Endothelial cell of umbilical vein (primary cell): ENCODE measurements around the gene LMAN2L. TPM values are rescaled to one million over a fixed set of nuclear protein-coding genes. Genes with fewer than 3 reads are reported as not detected.

Source experiments
- BruUV-seq: library from RNA; stranded (reverse); fragments of 400-500 nt; replicated peaks from 2 replicates; lab custom pipeline; 2021; lab: Mats Ljungman, UMichigan
- CTCF ChIA-PET: fragments of 300-600, 350-600 bp; sonication (Branson Sonifier 250); formaldehyde crosslinking; loops from one replicate; lab custom pipeline; 2021; ENCODE audit warnings: antibody characterized with exemption, inconsistent platforms; lab: Charles Lee
- POLR2A ChIA-PET: fragments of 300-600, 350-600 bp; sonication (Branson Sonifier 250); formaldehyde crosslinking; loops from one replicate; lab custom pipeline; 2021; ENCODE audit warnings: antibody characterized with exemption, inconsistent platforms; lab: Charles Lee
- DNase-seq: peaks from one replicate; pipeline ENCODE4 v3.0.0-alpha.2; 2011; ENCODE audit warnings: low read depth, low spot score
- FAIRE-seq: peaks from 2 replicates; lab custom pipeline; 2011; peaks lifted over from hg19 to GRCh38; lab: Jason Lieb, UNC
- H2AFZ ChIP-seq: 2 replicates; pipeline ENCODE4 v1.6.0; 2012; ENCODE audit warnings: low read depth, low read length, control low read depth, inconsistent platforms
- H3K27ac ChIP-seq: 2 replicates; pipeline ENCODE4 v1.5.1; 2011; ENCODE audit warnings: low read depth, mild to moderate bottlenecking, control low read depth, low read length, moderate library complexity; ENCODE audit not compliant: insufficient read depth
- H3K27me3 ChIP-seq, 2 experiments: 2 replicates each; pipeline versions ENCODE4 v1.6.0 to v1.6.1; 2011; ENCODE audit warnings: low read length in 2 of 2, mixed read lengths in 1 of 2; ENCODE audit not compliant: control insufficient read depth in 2 of 2, insufficient read depth in 2 of 2
- H3K36me3 ChIP-seq, 2 experiments: 2 replicates in 1 of 2; 3 replicates in 1 of 2; pipeline ENCODE4 v1.5.1; 2011; ENCODE audit warnings: low read length in 2 of 2, mild to moderate bottlenecking in 1 of 2, moderate library complexity in 1 of 2; ENCODE audit not compliant: control insufficient read depth in 2 of 2, insufficient read depth in 2 of 2; ENCODE audit errors: extremely low read depth in 1 of 2
- H3K4me1 ChIP-seq: 3 replicates; pipeline ENCODE4 v1.5.1; 2011; ENCODE audit warnings: mild to moderate bottlenecking, low read length; ENCODE audit not compliant: control insufficient read depth, insufficient read depth; ENCODE audit errors: extremely low read depth
- H3K4me2 ChIP-seq: 2 replicates; pipeline ENCODE4 v1.6.1; 2011; ENCODE audit warnings: low read length, control low read depth, mixed read lengths; ENCODE audit not compliant: insufficient read depth
- H3K4me3 ChIP-seq, 3 experiments: fragments of 200-600 bp in 1 of 3; sonication (generic), shearing (Covaris generic) in 1 of 3; replicated peaks in 1 of 3; 2 replicates each; pipeline ENCODE4 v1.5.1; 2011 to 2016; ENCODE audit warnings: control low read depth in 3 of 3, low read length in 3 of 3, mild to moderate bottlenecking in 2 of 3, inconsistent platforms in 1 of 3, low read depth in 1 of 3, moderate library complexity in 1 of 3; ENCODE audit not compliant: insufficient read depth in 1 of 3
- H3K79me2 ChIP-seq: 2 replicates; pipeline ENCODE4 v1.6.0; 2012; ENCODE audit warnings: low read length, inconsistent platforms; ENCODE audit not compliant: control insufficient read depth, insufficient read depth
- H3K9ac ChIP-seq: replicated peaks from 2 replicates; pipeline ENCODE3; 2011; ENCODE audit warnings: low read length, control low read depth; ENCODE audit not compliant: insufficient read depth; ENCODE audit errors: extremely low read depth
- H3K9me1 ChIP-seq: replicated peaks from 3 replicates; pipeline ENCODE4 v1.6.0; 2011; ENCODE audit warnings: mild to moderate bottlenecking, low read length; ENCODE audit not compliant: control insufficient read depth, insufficient read depth; ENCODE audit errors: extremely low read depth
- H3K9me3 ChIP-seq: replicated peaks from 2 replicates; pipeline ENCODE4 v1.5.1; 2012; ENCODE audit warnings: low read length, inconsistent platforms; ENCODE audit not compliant: control insufficient read depth, insufficient read depth
- H4K20me1 ChIP-seq: replicated peaks from 2 replicates; pipeline ENCODE3; 2011; ENCODE audit warnings: mild to moderate bottlenecking, low read length; ENCODE audit not compliant: control insufficient read depth, insufficient read depth; ENCODE audit errors: extremely low read depth
- EZH2 ChIP-seq: IDR thresholded peaks from 2 replicates; pipeline ENCODE4 v1.6.1; 2012; ENCODE audit warnings: borderline replicate concordance, low read depth, mild to moderate bottlenecking, moderate library complexity, low read length, inconsistent platforms; ENCODE audit not compliant: severe bottlenecking
- FOS ChIP-seq: IDR thresholded peaks from 2 replicates; pipeline ENCODE4 v1.6.1; 2011; ENCODE audit warnings: mild to moderate bottlenecking, low read length, moderate library complexity, borderline replicate concordance; ENCODE audit not compliant: insufficient read depth
- GATA2 ChIP-seq: IDR thresholded peaks from 2 replicates; pipeline ENCODE4 v1.7.0; 2011; ENCODE audit warnings: low read depth, mild to moderate bottlenecking, moderate library complexity, mixed read lengths, low read length; ENCODE audit not compliant: insufficient read length, insufficient read depth
- JUN ChIP-seq: IDR thresholded peaks from 2 replicates; pipeline ENCODE4 v1.6.1; 2011; ENCODE audit warnings: borderline replicate concordance, low read depth; ENCODE audit not compliant: insufficient read length, insufficient read depth
- MYC ChIP-seq: IDR thresholded peaks from one replicate; pipeline ENCODE4 v1.6.1; 2011; ENCODE audit warnings: mild to moderate bottlenecking, low read depth, low read length
- POLR2A ChIP-seq: IDR thresholded peaks from 2 replicates; pipeline ENCODE4 v1.6.1; 2012; ENCODE audit warnings: low read depth, mild to moderate bottlenecking, control low read depth, low read length
- POLR2AphosphoS5 ChIP-seq: IDR thresholded peaks from 2 replicates; pipeline ENCODE4 v1.6.1; 2012; ENCODE audit warnings: low read depth, mild to moderate bottlenecking, control low read depth, low read length, moderate library complexity; ENCODE audit not compliant: insufficient read depth
- dilution Hi-C: fragments of 300-500 bp; cut with MboI; formaldehyde crosslinking; loops from one replicate; pipeline ENCODE4 v1.15.0; 2019; ENCODE audit warnings: low sequenced_read_pairs; ENCODE audit not compliant: extremely low pct_ligation_motif_present
- intact Hi-C: fragments of 100-400 bp; cut with micrococcal nuclease; formaldehyde crosslinking; loops from one replicate; pipeline ENCODE4 v1.10.0; 2022
- polyA plus RNA-seq, 4 experiments: library from polyadenylated mRNA; depleted of rRNA in 3 of 4; stranded (reverse) in 3 of 4; unstranded in 1 of 4; fragments of >200 nt; gene quantifications; 2 replicates each; pipeline versions ENCODE4 v1.2.1 to v1.2.3, GENCODE V29; 2011 to 2012; ENCODE audit warnings: missing spikeins in 1 of 4
- total RNA-seq: library from RNA; stranded (reverse); gene quantifications from 2 replicates; pipeline ENCODE4 v1.2.3, GENCODE V29; 2021
- TF ChIP-seq, protein P1 (sequence below), 2 donors: IDR thresholded peaks; 1 replicate in 1 of 2; 2 replicates in 1 of 2; pipeline ENCODE4 v1.5.1; 2011; ENCODE audit warnings: low read length in 2 of 2, mild to moderate bottlenecking in 2 of 2, moderate library complexity in 2 of 2, control low read depth in 1 of 2, inconsistent platforms in 1 of 2, low read depth in 1 of 2; ENCODE audit not compliant: insufficient read depth in 1 of 2; ENCODE audit errors: extremely low read depth in 1 of 2
- TF ChIP-seq, protein P2 (sequence below): IDR thresholded peaks from 2 replicates; pipeline ENCODE4 v1.6.1; 2011; ENCODE audit not compliant: insufficient read depth, insufficient read length

The LMAN2L gene
- total and polyA plus RNA-seq, 2 donors (not counting 3 experiments of a cell fraction or from before 2014, with no cell fraction given): 15.4 to 20.5 TPM

- intact Hi-C loops (no loop called here), dilution Hi-C loops (no loop called here)
- Histone ChIP-seq H3K79me2 (no peaks in the 10 kb centered on the region), H3K36me3 (no peaks in the 10 kb centered on the region), H3K27ac (no peak overlapping the region), H3K27me3 (no peaks in the 10 kb centered on the region), H3K9me1 (no peaks in the 10 kb centered on the region), H3K4me2 (no peak overlapping the region), H2AFZ (no peak overlapping the region), H4K20me1 (no peaks in the 10 kb centered on the region), H3K9ac (no peak overlapping the region), H3K9me3 (no peaks in the 10 kb centered on the region), H3K4me1 (no peaks in the 10 kb centered on the region), H3K4me3 (no peak overlapping the region)
- TF ChIP-seq EZH2 (no peak), JUN (no peak), GATA2 (no peak), POLR2A (no peak), MYC (no peak), POLR2AphosphoS5 (no peak), FOS (no peak)
- TF ChIP-seq, protein P1, sequence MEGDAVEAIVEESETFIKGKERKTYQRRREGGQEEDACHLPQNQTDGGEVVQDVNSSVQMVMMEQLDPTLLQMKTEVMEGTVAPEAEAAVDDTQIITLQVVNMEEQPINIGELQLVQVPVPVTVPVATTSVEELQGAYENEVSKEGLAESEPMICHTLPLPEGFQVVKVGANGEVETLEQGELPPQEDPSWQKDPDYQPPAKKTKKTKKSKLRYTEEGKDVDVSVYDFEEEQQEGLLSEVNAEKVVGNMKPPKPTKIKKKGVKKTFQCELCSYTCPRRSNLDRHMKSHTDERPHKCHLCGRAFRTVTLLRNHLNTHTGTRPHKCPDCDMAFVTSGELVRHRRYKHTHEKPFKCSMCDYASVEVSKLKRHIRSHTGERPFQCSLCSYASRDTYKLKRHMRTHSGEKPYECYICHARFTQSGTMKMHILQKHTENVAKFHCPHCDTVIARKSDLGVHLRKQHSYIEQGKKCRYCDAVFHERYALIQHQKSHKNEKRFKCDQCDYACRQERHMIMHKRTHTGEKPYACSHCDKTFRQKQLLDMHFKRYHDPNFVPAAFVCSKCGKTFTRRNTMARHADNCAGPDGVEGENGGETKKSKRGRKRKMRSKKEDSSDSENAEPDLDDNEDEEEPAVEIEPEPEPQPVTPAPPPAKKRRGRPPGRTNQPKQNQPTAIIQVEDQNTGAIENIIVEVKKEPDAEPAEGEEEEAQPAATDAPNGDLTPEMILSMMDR (IDR thresholded peaks at IDR 0.05; ENCODE audit: extremely low read depth in 1 of 2, insufficient read depth in 1 of 2, low read depth in 1 of 2, low read length in 2 of 2): no peak
- TF ChIP-seq, protein P2, sequence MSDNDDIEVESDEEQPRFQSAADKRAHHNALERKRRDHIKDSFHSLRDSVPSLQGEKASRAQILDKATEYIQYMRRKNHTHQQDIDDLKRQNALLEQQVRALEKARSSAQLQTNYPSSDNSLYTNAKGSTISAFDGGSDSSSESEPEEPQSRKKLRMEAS: no peak
- POLR2A ChIA-PET: no interaction called here
- no TSS peak for BruUV-seq
- CTCF ChIA-PET: no interaction called here
- FAIRE-seq (no peak), DNase-seq (no peak)
These were observed 42.4 kb downstream of the LMAN2L start for GRCh38 chr2:96697476-96697875.
